B cell (primary cell): ENCODE results near the gene SLC25A29. TPM values are rescaled to one million over a fixed set of nuclear protein-coding genes. Genes with fewer than 3 reads are reported as not detected.

Experiments
- ATAC-seq: fragments of 200-7000 bp; cut with Tn5 transposase; one replicate; pipeline ENCODE4 v1.10.0; 2021; ENCODE audit warnings: low read depth, mild to moderate bottlenecking, moderate number of reproducible peaks, moderate library complexity
- CTCF ChIA-PET: fragments of 350-600 bp; sonication (Branson Sonifier 250); formaldehyde crosslinking; loops from one replicate; lab custom pipeline; 2021; ENCODE audit warnings: antibody characterized with exemption, inconsistent platforms; lab: Charles Lee
- POLR2A ChIA-PET: fragments of 350-600 bp; sonication (Branson Sonifier 250); formaldehyde crosslinking; loops from one replicate; lab custom pipeline; 2021; ENCODE audit warnings: antibody characterized with exemption; lab: Charles Lee
- DNase-seq: peaks from one replicate; pipeline ENCODE4 v3.0.0; 2013
- H2AFZ ChIP-seq: 2 replicates; pipeline ENCODE4 v1.6.1; 2012; ENCODE audit warnings: mild to moderate bottlenecking, low read depth, low read length; ENCODE audit not compliant: insufficient read depth, poor library complexity, severe bottlenecking
- H3K27ac ChIP-seq, 2 donors: 1 replicate in 1 of 2; 2 replicates in 1 of 2; pipeline ENCODE4 v1.5.1; 2012 to 2013; ENCODE audit warnings: low read length in 2 of 2, mild to moderate bottlenecking in 2 of 2, moderate library complexity in 1 of 2
- H3K27me3 ChIP-seq, 4 experiments: fragments of 200-600 bp in 1 of 4; sonication (generic) in 1 of 4; replicated peaks in 1 of 4; 1 replicate in 2 of 4; 2 replicates in 2 of 4; pipeline versions ENCODE4 v1.6.1 to v1.7.0; 2013 to 2016; ENCODE audit warnings: low read length in 3 of 4, mild to moderate bottlenecking in 2 of 4, mixed read lengths in 1 of 4, moderate library complexity in 1 of 4; ENCODE audit not compliant: insufficient read depth in 4 of 4, control insufficient read depth in 3 of 4; ENCODE audit errors: control extremely low read depth in 1 of 4
- H3K36me3 ChIP-seq, 2 experiments: replicated peaks in 1 of 2; 1 replicate in 1 of 2; 2 replicates in 1 of 2; pipeline versions ENCODE4 v1.6.1 to v1.7.1; 2013; ENCODE audit warnings: low read length in 1 of 2; ENCODE audit not compliant: insufficient read depth in 2 of 2, control insufficient read depth in 1 of 2; ENCODE audit errors: control extremely low read depth in 1 of 2, extremely low read depth in 1 of 2
- H3K4me1 ChIP-seq, 2 donors: fragments of 200-600 bp in 1 of 2; sonication (generic) in 1 of 2; 1 replicate in 1 of 2; 2 replicates in 1 of 2; pipeline versions ENCODE4 v1.5.1 to v1.6.1; 2013 to 2017; ENCODE audit warnings: low read length in 2 of 2; ENCODE audit not compliant: control insufficient read depth in 2 of 2, insufficient read depth in 2 of 2
- H3K4me2 ChIP-seq: replicated peaks from 2 replicates; pipeline ENCODE3; 2012; ENCODE audit warnings: mild to moderate bottlenecking, low read depth, low read length; ENCODE audit not compliant: poor library complexity, severe bottlenecking
- H3K4me3 ChIP-seq, 5 experiments: fragments of 200-600 bp in 1 of 5; sonication (generic) in 1 of 5; 1 replicate in 3 of 5; 2 replicates in 2 of 5; pipeline versions ENCODE4 v1.5.1 to v1.7.0; 2011 to 2016; ENCODE audit warnings: low read length in 4 of 5, mild to moderate bottlenecking in 4 of 5, low read depth in 2 of 5, control low read depth in 1 of 5, moderate library complexity in 1 of 5; ENCODE audit not compliant: insufficient read depth in 1 of 5; ENCODE audit errors: control extremely low read depth in 1 of 5, extremely low read depth in 1 of 5
- H3K79me2 ChIP-seq: fragments of 200-600 bp; sonication (generic); one replicate; pipeline ENCODE4 v1.6.0; 2016; ENCODE audit warnings: low read length; ENCODE audit not compliant: control insufficient read depth, insufficient read depth
- H3K9ac ChIP-seq: fragments of 200-600 bp; sonication (generic); 2 replicates; pipeline ENCODE4 v1.6.1; 2017; ENCODE audit warnings: mild to moderate bottlenecking, low read length, moderate library complexity
- H3K9me3 ChIP-seq, 3 donors: one replicate each; pipeline versions ENCODE4 v1.6.1 to v1.7.1; 2013; ENCODE audit warnings: low read length in 2 of 3; ENCODE audit not compliant: control insufficient read depth in 2 of 3, insufficient read depth in 1 of 3; ENCODE audit errors: control extremely low read depth in 1 of 3
- H4K20me1 ChIP-seq: 2 replicates; pipeline ENCODE4 v1.6.0; 2012; ENCODE audit warnings: mild to moderate bottlenecking, low read length; ENCODE audit not compliant: insufficient read depth, control insufficient read depth, poor library complexity, severe bottlenecking
- H3K27ac Mint-ChIP-seq: one replicate; pipeline ENCODE4 v1.8.0; 2021; ENCODE audit warnings: mixed read lengths
- H3K27me3 Mint-ChIP-seq: one replicate; pipeline ENCODE4 v1.8.0; 2021; ENCODE audit warnings: mixed read lengths
- H3K4me1 Mint-ChIP-seq: one replicate; pipeline ENCODE4 v1.8.0; 2021; ENCODE audit warnings: mixed read lengths
- H3K4me3 Mint-ChIP-seq: one replicate; pipeline ENCODE4 v1.8.0; 2021; ENCODE audit warnings: mixed read lengths
- H3K9me3 Mint-ChIP-seq: one replicate; pipeline ENCODE4 v1.8.0; 2022; ENCODE audit warnings: mixed read lengths; ENCODE audit not compliant: insufficient read depth
- EZH2 ChIP-seq: IDR thresholded peaks from 2 replicates; pipeline ENCODE4 v1.6.1; 2012; ENCODE audit warnings: borderline replicate concordance, low read depth, mild to moderate bottlenecking, moderate library complexity, low read length; ENCODE audit not compliant: insufficient read depth, poor library complexity, severe bottlenecking
- WGBS: methylation state at CpG from one replicate; pipeline ENCODE4 v1.1.5; 2013; ENCODE audit warnings: missing lambda C conversion rate; ENCODE audit not compliant: insufficient coverage; 5-methylcytosine and 5-hydroxymethylcytosine counted together
- intact Hi-C: fragments of 100-400 bp; cut with micrococcal nuclease; formaldehyde crosslinking; loops from one replicate; pipeline ENCODE4 v1.10.0; 2022
- polyA plus RNA-seq: library from polyadenylated mRNA; depleted of rRNA; stranded (reverse); fragments of >200 nt; gene quantifications from 2 replicates; pipeline ENCODE4 v1.2.3, GENCODE V29; 2012
- total RNA-seq, 2 donors: library from RNA; stranded (reverse); fragments of 120-200 nt in 1 of 2; gene quantifications; 1 replicate in 1 of 2; 2 replicates in 1 of 2; pipeline versions ENCODE4 v1.2.3 to v1.2.4, GENCODE V29; 2013 to 2022
- TF ChIP-seq, protein P1 (sequence below): fragments of 200-600 bp; IDR thresholded peaks from one replicate; pipeline ENCODE4 v1.8.0; 2022; ENCODE audit warnings: antibody characterized with exemption, mild to moderate bottlenecking

SLC25A29 gene
- total and polyA plus RNA-seq, 2 donors (not counting 1 experiment from before 2014, with no cell fraction given) = 15.1 to 99.9 TPM

DNA sequence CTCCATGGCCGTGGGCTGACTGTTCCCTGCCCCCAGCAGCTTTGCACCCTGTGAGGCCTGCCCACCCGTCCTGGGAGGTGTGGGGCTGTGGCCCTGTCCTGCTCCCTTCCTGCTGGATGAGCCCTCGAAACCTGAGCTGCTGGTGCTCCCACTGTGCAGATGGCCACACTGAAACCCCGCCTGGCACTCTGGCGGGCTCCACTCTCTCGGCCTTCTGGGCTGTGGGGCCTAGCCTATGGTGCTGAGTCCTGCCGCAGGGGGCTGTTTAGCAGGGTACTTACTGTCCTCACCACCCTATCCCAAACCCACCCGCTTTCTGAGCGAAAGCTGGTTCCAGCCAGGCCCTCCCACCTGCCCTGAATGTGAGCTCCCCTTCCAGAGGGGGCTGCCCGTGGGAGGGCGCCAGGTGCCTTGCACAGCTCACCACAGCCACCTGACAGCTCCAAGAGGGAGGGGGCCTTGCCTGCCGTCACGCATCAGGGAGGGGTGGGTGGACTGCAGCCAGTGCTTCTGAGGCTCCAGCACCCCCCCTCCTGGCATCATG, 24.2 kb upstream of the SLC25A29 start:
- Histone ChIP-seq H3K4me1 (peaks cover 0 to 16% of the 10 kb centered on the region in 2 donors), H4K20me1 (no peaks in the 10 kb centered on the region), H3K36me3 (no peaks in the 10 kb centered on the region), H3K27me3 (no peaks in the 10 kb centered on the region), H3K4me2 (no peak overlapping the region), H3K9me3 (no peaks in the 10 kb centered on the region), H3K9ac (no peak overlapping the region), H3K4me3 (no peak overlapping the region), H3K79me2 (no peaks in the 10 kb centered on the region), H2AFZ (no peak overlapping the region), H3K27ac (no peak overlapping the region)
- no peaks in the 10 kb centered on the region for H3K9me3 Mint-ChIP-seq
- no peaks in the 10 kb centered on the region for H3K27me3 Mint-ChIP-seq
- WGBS = 89% methylated on average over 13 of the region's 13 CpGs
- CTCF ChIA-PET = no interaction called here
- no peak overlapping the region for H3K27ac Mint-ChIP-seq
- DNase-seq = no peak
- no peak for TF ChIP-seq EZH2
- TF ChIP-seq, protein P1, sequence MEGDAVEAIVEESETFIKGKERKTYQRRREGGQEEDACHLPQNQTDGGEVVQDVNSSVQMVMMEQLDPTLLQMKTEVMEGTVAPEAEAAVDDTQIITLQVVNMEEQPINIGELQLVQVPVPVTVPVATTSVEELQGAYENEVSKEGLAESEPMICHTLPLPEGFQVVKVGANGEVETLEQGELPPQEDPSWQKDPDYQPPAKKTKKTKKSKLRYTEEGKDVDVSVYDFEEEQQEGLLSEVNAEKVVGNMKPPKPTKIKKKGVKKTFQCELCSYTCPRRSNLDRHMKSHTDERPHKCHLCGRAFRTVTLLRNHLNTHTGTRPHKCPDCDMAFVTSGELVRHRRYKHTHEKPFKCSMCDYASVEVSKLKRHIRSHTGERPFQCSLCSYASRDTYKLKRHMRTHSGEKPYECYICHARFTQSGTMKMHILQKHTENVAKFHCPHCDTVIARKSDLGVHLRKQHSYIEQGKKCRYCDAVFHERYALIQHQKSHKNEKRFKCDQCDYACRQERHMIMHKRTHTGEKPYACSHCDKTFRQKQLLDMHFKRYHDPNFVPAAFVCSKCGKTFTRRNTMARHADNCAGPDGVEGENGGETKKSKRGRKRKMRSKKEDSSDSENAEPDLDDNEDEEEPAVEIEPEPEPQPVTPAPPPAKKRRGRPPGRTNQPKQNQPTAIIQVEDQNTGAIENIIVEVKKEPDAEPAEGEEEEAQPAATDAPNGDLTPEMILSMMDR = no peak
- intact Hi-C loops = no loop called here
- ATAC-seq = no peak
- peaks cover 5% of the 10 kb centered on the region for H3K4me1 Mint-ChIP-seq
- POLR2A ChIA-PET = no interaction called here
- no peak overlapping the region for H3K4me3 Mint-ChIP-seq

DNA sequence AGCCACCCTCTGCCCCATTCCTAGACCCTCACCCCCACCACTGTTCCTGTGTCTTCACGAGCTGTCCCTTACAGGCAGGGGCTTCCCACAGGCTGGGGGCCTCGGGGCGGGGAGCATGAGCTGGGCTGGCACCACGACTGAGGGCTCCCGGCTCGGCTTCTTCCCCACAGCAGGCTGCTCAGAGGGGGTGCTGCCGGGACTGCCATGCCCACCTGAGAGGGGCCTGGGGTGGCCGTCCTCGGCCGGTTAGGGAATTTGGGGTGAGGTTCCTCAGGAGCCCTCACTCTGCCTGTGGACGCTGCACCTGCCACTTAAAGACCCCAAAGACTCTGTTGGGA, 23.7 kb upstream of the SLC25A29 start:
- H3K9ac ChIP-seq = no peak overlapping the region
- H3K27me3 ChIP-seq = no peaks in the 10 kb centered on the region
- Mint-ChIP-seq H3K4me1 (peaks cover 5% of the 10 kb centered on the region), H3K9me3 (no peaks in the 10 kb centered on the region), H3K4me3 (no peak overlapping the region), H3K27ac (no peak overlapping the region), H3K27me3 (no peaks in the 10 kb centered on the region)
- intact Hi-C loops = no loop called here
- no peaks in the 10 kb centered on the region for H3K9me3 ChIP-seq
- peaks cover 0 to 16% of the 10 kb centered on the region in 2 donors for H3K4me1 ChIP-seq
- no peaks in the 10 kb centered on the region for H3K79me2 ChIP-seq
- DNase-seq (no peak), ATAC-seq (no peak)
- no peak overlapping the region for H3K4me2 ChIP-seq
- H2AFZ ChIP-seq = no peak overlapping the region
- TF ChIP-seq, protein P1 = no peak
- no peak for TF ChIP-seq EZH2
- no peaks in the 10 kb centered on the region for H4K20me1 ChIP-seq
- no peak overlapping the region for H3K27ac ChIP-seq
- CTCF ChIA-PET = no interaction called here
- no peak overlapping the region for H3K4me3 ChIP-seq
- POLR2A ChIA-PET = no interaction called here
- H3K36me3 ChIP-seq = no peaks in the 10 kb centered on the region
- 87% methylated on average over 10 of the region's 11 CpGs for WGBS
